PC-3 (cell line): ENCODE measurements around the gene WDR3.

Experiments used
- EZH2 ChIP-seq: fragments of 300-600 bp; sonication (generic); IDR thresholded peaks from one replicate; pipeline ENCODE4 v1.6.1; 2017; ENCODE audit warnings: antibody characterized with exemption, mild to moderate bottlenecking, low read length; ENCODE audit not compliant: unreplicated experiment
- TF ChIP-seq, protein P1 (sequence below): fragments of 300-600 bp; sonication (generic); conservative IDR thresholded peaks from 2 replicates; pipeline ENCODE4 v1.5.1; 2017; ENCODE audit warnings: antibody characterized with exemption, low read depth, mild to moderate bottlenecking, low read length

DNA sequence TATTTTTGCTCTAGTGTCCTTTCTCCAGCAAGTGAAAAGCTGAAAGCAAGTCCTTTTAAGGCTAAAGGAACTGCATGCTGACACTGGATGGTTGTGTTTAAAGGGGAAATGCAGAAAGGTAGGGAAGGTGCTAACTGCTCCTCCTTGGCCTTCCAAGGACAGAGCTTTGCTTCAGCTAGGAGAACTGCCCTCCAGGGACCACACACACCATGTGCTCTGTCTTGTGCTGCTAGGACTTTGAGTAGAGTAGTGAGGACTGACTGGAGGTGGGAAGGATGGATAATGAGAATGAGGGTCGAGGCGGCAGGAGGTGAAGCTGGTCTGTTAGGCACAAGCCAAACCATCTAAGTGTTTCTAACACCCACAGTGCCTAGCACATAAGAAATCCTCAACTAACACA is 77.9 kb downstream of the WDR3 start:
- TF ChIP-seq, protein P1, sequence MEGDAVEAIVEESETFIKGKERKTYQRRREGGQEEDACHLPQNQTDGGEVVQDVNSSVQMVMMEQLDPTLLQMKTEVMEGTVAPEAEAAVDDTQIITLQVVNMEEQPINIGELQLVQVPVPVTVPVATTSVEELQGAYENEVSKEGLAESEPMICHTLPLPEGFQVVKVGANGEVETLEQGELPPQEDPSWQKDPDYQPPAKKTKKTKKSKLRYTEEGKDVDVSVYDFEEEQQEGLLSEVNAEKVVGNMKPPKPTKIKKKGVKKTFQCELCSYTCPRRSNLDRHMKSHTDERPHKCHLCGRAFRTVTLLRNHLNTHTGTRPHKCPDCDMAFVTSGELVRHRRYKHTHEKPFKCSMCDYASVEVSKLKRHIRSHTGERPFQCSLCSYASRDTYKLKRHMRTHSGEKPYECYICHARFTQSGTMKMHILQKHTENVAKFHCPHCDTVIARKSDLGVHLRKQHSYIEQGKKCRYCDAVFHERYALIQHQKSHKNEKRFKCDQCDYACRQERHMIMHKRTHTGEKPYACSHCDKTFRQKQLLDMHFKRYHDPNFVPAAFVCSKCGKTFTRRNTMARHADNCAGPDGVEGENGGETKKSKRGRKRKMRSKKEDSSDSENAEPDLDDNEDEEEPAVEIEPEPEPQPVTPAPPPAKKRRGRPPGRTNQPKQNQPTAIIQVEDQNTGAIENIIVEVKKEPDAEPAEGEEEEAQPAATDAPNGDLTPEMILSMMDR = no peak
- no peak for TF ChIP-seq EZH2
